Measurements from ENCODE around the gene APOA4. TPM values are rescaled to one million over a fixed set of nuclear protein-coding genes. Genes with fewer than 3 reads are reported as not detected.

Gene APOA4
- total and polyA plus RNA-seq, 2 of the 13 experiments (the other 11 are each of a cell fraction or from before 2014, with no cell fraction given) = 3.8 to 7.2 TPM

DNA sequence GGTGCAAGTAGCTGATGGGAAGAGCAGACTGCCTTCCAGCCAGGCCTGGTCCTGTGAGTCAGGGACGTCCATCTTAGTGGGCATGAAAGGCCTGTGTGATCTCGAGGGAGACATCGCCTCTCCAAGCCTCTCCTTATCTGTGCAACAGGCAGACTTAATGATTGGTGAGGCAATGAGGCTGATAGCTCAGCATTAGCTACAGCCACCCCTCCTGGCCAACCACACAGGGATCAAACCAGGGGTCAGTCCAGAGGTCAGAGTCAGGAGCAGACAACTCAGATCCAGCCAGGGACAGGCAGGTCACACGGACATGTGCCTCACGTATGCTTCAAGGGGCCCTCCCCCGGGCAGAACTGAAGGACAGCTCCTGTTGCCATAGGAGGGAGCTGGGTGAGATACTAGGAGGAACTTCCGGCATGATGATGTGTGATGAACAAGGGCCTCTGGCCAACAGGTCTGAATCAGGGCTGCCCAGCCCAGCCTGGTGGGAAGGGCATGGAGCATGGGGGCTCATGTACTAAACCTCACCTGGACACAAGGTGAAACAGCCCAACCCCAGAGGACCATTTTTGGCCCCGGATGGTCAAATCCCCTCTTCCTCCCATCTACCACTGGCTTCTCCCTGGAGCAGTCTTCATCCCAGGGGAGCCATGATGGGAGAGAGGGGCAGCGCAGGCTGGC, 3.8 kb upstream of the APOA4 start (continued):
- TF ChIP-seq SETDB1 (CRISPR knock-in tag; IDR thresholded peaks at IDR 0.05; ENCODE audit: borderline replicate concordance) = no peak
- peak; percentile 94 for TF ChIP-seq ELF3 (CRISPR knock-in tag; IDR thresholded peaks at IDR 0.05)
- peak; percentile 48 for TF ChIP-seq TCF7 (IDR thresholded peaks at IDR 0.05; ENCODE audit: low read depth)
- no peak for TF ChIP-seq SP1 (IDR thresholded peaks at IDR 0.05)
- TF ChIP-seq SP1 (CRISPR knock-in tag; IDR thresholded peaks at IDR 0.05) = no peak; the same call in 1 of the 2 replicates
- no peak for TF ChIP-seq XRCC5 (optimal IDR thresholded peaks at IDR 0.05; ENCODE audit: low read length)
- TF ChIP-seq GPN1 (CRISPR knock-in tag; IDR thresholded peaks at IDR 0.05; ENCODE audit: borderline replicate concordance) = no peak
- TF ChIP-seq KLF16 (CRISPR knock-in tag; IDR thresholded peaks at IDR 0.05) = peak in 1 of 2 experiments; percentile 84; a peak in 2 of 4 replicates
- no peak; the same call in 1 of the 2 replicates for TF ChIP-seq GFI1 (CRISPR knock-in tag; IDR thresholded peaks at IDR 0.05; ENCODE audit: borderline replicate concordance)
- TF ChIP-seq ARNTL (CRISPR knock-in tag; IDR thresholded peaks at IDR 0.05) = peak; percentile 97
- no peak for TF ChIP-seq ZFP1 (CRISPR knock-in tag; IDR thresholded peaks at IDR 0.05)
- TF ChIP-seq, protein P1, sequence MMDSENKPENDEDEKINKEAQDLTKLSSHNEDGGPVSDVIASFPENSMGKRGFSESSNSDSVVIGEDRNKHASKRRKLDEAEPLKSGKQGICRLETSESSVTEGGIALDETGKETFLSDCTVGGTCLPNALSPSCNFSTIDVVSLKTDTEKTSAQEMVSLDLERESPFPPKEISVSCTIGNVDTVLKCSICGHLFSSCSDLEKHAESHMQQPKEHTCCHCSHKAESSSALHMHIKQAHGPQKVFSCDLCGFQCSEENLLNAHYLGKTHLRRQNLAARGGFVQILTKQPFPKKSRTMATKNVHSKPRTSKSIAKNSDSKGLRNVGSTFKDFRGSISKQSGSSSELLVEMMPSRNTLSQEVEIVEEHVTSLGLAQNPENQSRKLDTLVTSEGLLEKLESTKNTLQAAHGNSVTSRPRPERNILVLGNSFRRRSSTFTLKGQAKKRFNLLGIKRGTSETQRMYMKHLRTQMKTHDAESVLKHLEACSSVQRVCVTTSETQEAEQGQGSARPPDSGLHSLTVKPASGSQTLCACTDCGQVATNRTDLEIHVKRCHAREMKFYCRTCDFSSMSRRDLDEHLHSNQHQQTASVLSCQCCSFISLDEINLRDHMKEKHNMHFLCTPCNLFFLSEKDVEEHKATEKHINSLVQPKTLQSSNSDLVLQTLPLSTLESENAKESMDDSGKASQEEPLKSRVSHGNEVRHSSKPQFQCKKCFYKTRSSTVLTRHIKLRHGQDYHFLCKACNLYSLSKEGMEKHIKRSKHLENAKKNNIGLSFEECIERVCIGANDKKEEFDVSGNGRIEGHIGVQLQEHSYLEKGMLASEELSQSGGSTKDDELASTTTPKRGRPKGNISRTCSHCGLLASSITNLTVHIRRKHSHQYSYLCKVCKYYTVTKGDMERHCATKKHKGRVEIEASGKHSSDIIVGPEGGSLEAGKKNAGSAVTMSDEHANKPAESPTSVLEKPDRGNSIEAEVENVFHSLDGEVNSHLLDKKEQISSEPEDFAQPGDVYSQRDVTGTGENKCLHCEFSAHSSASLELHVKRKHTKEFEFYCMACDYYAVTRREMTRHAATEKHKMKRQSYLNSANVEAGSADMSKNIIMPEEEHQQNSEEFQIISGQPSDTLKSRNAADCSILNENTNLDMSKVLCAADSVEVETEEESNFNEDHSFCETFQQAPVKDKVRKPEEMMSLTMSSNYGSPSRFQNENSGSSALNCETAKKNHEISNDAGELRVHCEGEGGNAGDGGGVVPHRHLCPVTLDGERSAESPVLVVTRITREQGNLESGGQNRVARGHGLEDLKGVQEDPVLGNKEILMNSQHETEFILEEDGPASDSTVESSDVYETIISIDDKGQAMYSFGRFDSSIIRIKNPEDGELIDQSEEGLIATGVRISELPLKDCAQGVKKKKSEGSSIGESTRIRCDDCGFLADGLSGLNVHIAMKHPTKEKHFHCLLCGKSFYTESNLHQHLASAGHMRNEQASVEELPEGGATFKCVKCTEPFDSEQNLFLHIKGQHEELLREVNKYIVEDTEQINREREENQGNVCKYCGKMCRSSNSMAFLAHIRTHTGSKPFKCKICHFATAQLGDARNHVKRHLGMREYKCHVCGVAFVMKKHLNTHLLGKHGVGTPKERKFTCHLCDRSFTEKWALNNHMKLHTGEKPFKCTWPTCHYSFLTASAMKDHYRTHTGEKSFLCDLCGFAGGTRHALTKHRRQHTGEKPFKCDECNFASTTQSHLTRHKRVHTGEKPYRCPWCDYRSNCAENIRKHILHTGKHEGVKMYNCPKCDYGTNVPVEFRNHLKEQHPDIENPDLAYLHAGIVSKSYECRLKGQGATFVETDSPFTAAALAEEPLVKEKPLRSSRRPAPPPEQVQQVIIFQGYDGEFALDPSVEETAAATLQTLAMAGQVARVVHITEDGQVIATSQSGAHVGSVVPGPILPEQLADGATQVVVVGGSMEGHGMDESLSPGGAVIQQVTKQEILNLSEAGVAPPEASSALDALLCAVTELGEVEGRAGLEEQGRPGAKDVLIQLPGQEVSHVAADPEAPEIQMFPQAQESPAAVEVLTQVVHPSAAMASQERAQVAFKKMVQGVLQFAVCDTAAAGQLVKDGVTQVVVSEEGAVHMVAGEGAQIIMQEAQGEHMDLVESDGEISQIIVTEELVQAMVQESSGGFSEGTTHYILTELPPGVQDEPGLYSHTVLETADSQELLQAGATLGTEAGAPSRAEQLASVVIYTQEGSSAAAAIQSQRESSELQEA (CRISPR knock-in tag; IDR thresholded peaks at IDR 0.05; ENCODE audit: not compliant biosample characterization) = no peak
- TF ChIP-seq RFX3 (CRISPR knock-in tag; IDR thresholded peaks at IDR 0.05) = peak; percentile 45; the same call in 1 of the 2 replicates
- no peak for TF ChIP-seq NR3C1 (CRISPR knock-in tag; IDR thresholded peaks at IDR 0.05)
- TF ChIP-seq MLLT10 (CRISPR knock-in tag; IDR thresholded peaks at IDR 0.05) = no peak
- TF ChIP-seq, protein P2, sequence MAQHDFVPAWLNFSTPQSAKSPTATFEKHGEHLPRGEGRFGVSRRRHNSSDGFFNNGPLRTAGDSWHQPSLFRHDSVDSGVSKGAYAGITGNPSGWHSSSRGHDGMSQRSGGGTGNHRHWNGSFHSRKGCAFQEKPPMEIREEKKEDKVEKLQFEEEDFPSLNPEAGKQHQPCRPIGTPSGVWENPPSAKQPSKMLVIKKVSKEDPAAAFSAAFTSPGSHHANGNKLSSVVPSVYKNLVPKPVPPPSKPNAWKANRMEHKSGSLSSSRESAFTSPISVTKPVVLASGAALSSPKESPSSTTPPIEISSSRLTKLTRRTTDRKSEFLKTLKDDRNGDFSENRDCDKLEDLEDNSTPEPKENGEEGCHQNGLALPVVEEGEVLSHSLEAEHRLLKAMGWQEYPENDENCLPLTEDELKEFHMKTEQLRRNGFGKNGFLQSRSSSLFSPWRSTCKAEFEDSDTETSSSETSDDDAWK (CRISPR knock-in tag; IDR thresholded peaks at IDR 0.05) = no peak
- TF ChIP-seq, protein P3, sequence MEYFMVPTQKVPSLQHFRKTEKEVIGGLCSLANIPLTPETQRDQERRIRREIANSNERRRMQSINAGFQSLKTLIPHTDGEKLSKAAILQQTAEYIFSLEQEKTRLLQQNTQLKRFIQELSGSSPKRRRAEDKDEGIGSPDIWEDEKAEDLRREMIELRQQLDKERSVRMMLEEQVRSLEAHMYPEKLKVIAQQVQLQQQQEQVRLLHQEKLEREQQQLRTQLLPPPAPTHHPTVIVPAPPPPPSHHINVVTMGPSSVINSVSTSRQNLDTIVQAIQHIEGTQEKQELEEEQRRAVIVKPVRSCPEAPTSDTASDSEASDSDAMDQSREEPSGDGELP (IDR thresholded peaks at IDR 0.05; ENCODE audit: borderline replicate concordance, low read depth) = peak; percentile 71; the same call in 1 of the 2 replicates
- no peak for TF ChIP-seq FOSL1 (CRISPR knock-in tag; IDR thresholded peaks at IDR 0.05; ENCODE audit: borderline replicate concordance)
- TF ChIP-seq ZMYM4 (CRISPR knock-in tag; IDR thresholded peaks at IDR 0.05) = peak; percentile 82

Data from HepG2 (cell line).